Stimulated activated CD4-positive, alpha-beta T cell treated with anti-CD3 and anti-CD28 coated beads, Interleukin-4, amount 100 ng/mL, for 24 hours (primary cell): ENCODE measurements around the gene ADGRV1.

Experiments used
- DNase-seq: peaks from one replicate; pipeline ENCODE4 v3.0.0-alpha.2; 2020

Gene ADGRV1

DNA sequence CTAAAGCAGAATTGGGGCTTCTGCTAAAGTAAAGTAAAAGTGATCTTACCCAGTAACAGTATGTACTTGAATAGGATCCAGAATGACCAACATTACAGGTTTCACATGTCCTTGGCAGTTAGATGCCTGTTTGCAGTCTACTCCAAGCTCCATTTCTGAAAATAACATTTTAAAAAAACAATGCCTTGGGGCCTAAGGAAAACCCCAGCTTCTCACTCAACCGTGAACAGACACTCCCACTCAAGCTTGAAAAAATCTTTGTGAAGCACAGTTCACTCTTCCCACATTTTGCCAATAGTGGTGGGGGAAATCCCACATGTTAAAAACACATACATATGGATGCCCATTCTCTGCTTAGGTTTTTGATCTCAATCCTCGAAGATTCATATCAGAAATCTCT, 520.4 kb downstream of the ADGRV1 start:
- no peak for DNase-seq

DNA sequence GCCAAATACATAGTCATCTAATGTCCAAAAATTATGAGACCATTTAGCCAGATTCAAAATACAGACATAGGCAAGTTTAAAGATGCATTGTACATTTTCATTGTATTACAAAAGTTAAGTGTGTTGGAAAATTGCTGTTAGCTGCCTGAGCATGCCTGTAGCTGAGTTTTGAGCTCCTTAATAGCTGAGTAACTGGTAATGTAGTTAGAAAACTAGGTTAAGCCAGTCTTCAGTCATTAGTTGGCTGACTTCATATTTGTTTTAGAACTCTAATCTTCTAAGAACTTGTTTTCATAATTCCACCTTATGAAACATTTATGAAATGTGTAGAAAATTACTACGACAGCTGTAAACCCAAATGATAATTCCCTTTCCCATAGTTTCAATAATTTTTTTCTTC, 531.2 kb downstream of the ADGRV1 start:
- no peak for DNase-seq

GRCh38 chr5:91090995-91091394, 532.4 kb downstream of the ADGRV1 start:
- no peak for DNase-seq

DNA sequence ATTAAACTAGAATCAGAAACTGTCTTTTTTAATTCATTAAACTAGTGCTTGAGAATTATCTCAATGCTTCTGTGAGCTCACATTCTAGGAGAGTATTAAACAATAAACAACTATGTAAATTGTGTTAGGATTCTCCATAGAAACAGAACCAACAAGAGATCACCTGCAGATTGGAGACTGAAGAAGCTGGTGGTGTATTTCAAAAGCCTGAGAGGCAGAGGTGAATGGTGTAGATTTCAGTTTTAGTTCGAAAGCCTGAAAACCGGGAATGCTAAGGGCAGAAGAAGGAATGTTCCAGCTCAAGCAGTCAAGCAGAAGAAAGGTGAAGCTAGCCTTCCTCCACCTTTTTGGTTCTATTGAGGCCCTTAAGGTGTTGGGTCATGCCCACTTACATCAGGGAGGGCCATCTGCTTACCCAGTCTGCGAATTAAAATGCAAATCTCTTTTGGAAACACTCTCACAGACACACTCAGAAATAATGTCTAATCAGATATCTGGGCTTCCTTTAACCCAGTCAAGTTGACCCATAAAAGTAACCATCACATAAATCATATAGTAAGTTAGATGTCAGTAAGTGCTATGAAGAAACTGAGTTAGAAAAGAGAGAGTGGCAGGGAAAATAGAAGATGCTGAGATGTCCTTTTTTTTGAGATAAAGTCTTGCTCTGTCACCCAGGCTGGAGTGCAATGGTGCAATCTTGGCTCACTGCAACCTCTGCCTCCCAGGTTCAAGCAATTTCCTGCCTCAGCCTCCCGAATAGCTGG, 533.1 kb downstream of the ADGRV1 start:
- DNase-seq: no peak

- DNase-seq: no peak
These were observed 534.5 kb downstream of the ADGRV1 start for GRCh38 chr5:91092859-91093783.

GRCh38 chr5:91095313-91095712, 536.7 kb downstream of the ADGRV1 start:
- no peak for DNase-seq

DNA sequence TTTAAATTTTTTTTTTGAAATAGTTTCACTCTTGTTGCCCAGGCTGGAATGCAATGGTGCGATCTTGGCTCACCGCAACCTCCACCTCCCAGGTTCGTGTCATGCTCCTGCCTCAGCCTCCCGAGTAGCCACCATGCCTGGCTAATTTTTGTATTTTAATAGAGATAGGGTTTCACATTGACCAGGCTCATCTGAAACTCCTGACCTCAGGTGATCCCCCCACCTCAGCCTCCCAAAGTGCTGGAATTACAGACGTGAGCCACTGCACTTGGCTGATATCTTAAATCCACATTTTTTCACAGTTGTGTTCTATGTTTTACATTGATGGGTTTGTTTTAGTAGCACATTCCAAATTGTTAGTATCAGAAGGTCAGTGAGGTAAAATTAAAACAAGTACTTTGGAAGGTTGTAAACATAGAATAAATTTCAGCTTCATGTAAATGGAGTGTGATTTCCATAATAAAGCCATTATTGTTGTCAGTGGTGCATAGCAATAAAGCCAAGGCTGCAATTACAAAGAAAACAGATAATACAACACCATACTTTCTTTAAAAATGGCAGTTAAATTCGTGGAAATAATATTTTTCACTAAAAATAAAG, 537.3 kb downstream of the ADGRV1 start:
- DNase-seq: no peak

DNA sequence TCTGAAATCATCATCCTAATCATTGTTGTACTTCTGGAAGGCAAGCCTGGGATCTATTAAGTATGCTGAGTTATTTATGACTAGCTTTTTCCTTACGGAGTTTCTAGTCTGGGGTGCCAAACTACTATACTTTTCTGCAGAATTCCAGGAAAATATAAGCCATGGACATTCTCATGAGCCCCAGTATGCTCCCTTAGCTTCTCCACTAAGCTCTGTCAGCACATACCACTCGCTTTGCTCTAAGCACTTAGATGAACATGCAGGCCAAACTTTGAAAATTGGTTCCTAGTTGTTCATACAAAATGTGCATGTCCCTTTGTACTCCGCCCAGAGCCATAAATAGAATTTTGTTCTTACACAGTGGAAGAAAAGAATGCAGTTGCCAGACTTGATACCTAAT, 539.9 kb downstream of the ADGRV1 start:
- no peak for DNase-seq

GRCh38 chr5:91101600-91102379, 543.2 kb downstream of the ADGRV1 start:
- peak; percentile 60 for DNase-seq

- no peak for DNase-seq
These were observed 544.9 kb downstream of the ADGRV1 start for GRCh38 chr5:91103353-91104061.

DNA sequence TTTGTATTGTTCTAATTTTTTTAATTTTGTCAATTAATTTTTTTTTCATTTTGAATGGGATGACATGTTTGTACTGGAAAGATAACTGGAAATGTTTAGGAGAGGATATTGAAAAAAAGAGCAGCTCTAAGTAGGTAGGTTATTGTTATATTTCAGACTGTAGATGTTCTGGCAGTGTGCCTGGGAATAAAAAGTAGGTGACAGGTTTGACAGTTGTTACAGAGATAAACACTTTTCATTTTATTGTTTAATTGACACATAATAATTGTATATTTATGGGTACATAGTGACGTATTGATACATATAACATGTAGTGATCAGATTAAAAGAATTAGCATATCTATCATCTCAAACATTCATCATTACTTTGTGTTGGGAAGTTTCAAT, 545.5 kb downstream of the ADGRV1 start:
- DNase-seq: no peak

- no peak for DNase-seq
These were observed 548.4 kb downstream of the ADGRV1 start for GRCh38 chr5:91106842-91107511.

DNA sequence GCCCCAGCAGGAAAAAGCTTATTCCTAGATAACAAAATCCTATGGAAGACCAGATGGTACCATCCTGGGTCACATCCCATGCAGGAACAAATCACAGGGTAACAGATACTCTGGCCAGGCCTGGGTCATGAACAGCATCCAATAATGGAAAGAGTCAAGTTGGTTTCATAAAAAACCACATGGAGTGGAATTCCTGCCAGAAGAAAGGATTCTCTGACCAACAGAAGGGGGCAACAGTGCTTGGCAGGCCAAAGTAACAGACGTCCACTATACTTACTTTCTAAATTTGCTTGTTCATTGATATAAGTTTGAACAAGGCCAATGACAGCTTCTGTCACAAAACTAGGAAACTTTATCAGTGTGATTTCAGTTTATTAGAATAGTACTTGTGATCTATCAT, 551.0 kb downstream of the ADGRV1 start:
- DNase-seq: no peak

- no peak for DNase-seq
These were observed 552.1 kb downstream of the ADGRV1 start for GRCh38 chr5:91110686-91111085.

- DNase-seq: no peak
These were observed 553.1 kb downstream of the ADGRV1 start for GRCh38 chr5:91111473-91112238.

- no peak for DNase-seq
These were observed 556.1 kb downstream of the ADGRV1 start for GRCh38 chr5:91114658-91115057.

- DNase-seq: no peak
These were observed 559.8 kb downstream of the ADGRV1 start for GRCh38 chr5:91118354-91118753.

DNA sequence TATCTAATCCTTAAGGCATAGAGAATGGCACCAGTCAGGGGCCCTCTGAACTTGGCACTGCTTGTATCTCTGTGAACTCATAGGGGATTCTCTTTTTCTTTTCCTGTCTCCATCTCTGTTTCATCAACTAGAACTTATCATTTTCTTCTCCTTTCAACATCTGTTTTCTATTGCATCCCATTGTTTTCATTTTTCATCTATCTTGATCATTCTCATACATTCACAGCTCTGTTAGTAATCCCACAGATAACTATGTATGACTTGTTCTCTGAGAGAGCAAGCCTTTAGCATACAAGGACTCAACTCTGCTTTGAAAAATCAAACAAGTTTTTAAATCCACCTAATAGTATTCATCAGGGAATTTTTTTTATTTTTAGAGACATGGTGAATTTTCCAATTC, 560.2 kb downstream of the ADGRV1 start:
- DNase-seq: no peak

GRCh38 chr5:91119217-91119616, 560.6 kb downstream of the ADGRV1 start:
- no peak for DNase-seq

GRCh38 chr5:91119981-91120850, 561.6 kb downstream of the ADGRV1 start:
- DNase-seq: no peak
